ENCODE results near the gene SYNE1.
"Not testable (repeated sequence)": the region's sequence is repeated elsewhere in the genome, so short reads cannot be mapped to it uniquely, and the experiment has no call there.

Gene SYNE1

DNA sequence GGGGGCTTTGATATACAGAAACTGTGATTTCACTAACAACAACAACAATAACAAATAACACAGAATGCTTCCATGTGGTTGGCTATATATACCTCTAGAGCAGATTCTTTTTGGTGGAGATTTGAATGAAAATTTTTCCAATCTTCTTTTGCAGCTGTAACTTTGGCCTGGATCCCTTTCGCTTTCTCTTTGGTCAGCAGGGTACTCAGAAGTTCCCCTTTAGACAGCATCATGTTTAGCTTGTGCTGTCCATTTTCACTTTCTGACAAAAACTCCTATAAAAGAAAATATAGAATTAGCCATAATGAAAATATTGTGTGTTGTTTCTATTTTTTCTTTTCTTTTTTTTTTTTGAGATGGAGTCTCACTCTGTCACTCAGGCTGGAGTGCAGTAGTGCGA is 264.2 kb downstream of the SYNE1 start:
- DNase-seq (ENCODE audit: low spot score) = no peak

- no peak for DNase-seq (ENCODE audit: low spot score)
These were observed 265.4 kb downstream of the SYNE1 start for GRCh38 chr6:152371775-152372174.

- DNase-seq (ENCODE audit: low spot score) = no peak
These were observed 268.2 kb downstream of the SYNE1 start for GRCh38 chr6:152368751-152369624.

- DNase-seq (ENCODE audit: low spot score) = peak; percentile 44
These were observed 272.3 kb downstream of the SYNE1 start for GRCh38 chr6:152364866-152365265.

GRCh38 chr6:152360034-152360433 is 277.1 kb downstream of the SYNE1 start:
- DNase-seq (ENCODE audit: low spot score) = no peak

- peak; percentile 22 for DNase-seq (ENCODE audit: low spot score)
These were observed 280.5 kb downstream of the SYNE1 start for GRCh38 chr6:152356662-152357061.

GRCh38 chr6:152356016-152356415 is 281.1 kb downstream of the SYNE1 start:
- DNase-seq (ENCODE audit: low spot score) = no peak

GRCh38 chr6:152355166-152355565 is 282.0 kb downstream of the SYNE1 start:
- no peak for DNase-seq (ENCODE audit: low spot score)

GRCh38 chr6:152353440-152353839 is 283.7 kb downstream of the SYNE1 start:
- no peak for DNase-seq (ENCODE audit: low spot score)

GRCh38 chr6:152351742-152352141 is 285.4 kb downstream of the SYNE1 start:
- DNase-seq (ENCODE audit: low spot score) = no peak

- no peak for DNase-seq (ENCODE audit: low spot score)
These were observed 286.1 kb downstream of the SYNE1 start for GRCh38 chr6:152351110-152351509.

DNA sequence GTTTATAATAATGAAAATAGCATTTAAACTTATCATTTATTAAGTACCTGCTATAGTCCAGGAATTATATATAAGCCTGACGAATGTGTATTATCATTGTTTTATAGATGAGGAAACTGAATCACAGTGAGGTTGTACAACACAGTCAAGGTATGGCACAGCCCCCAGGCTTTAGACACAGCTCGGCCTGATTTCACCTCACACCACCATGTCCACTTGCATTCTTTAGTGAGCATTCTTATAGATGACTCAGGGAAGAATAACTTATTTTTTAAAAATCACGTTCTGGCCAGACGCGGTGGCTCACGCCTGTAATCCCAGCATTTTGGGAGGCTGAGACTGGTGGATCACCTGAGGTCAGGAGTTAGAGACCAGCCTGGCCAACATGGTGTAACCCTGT is 289.0 kb downstream of the SYNE1 start:
- no peak for DNase-seq (ENCODE audit: low spot score)

DNA sequence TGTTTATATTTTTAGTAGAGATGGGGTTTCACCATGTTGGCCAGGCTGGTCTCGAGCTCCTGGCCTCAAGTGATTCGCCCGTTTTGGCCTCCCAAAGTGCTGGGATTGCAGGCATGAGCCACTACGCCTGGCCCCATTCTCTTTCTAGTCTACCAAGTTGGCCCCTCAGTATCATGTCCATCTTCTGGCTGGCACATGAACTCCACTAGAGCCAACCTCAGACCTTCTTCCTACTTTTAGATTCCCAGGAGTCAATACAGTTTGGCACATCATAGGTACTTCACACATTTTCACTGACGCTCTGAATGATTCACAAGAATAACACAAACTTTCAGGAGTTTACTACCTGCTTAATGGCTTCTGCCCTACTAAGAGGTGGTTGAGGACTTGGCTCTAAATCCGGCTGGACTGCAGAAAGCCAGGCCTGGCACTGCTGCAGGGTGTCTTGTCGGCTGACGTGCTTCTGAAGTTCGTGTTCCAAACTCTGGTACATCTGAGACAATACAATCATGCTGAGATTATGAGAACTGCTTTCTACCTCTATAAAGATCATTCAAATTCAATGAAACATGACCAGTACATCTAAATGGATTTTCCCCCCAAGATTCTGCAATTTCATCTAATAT is 293.3 kb downstream of the SYNE1 start:
- no peak for DNase-seq (ENCODE audit: low spot score)

DNA sequence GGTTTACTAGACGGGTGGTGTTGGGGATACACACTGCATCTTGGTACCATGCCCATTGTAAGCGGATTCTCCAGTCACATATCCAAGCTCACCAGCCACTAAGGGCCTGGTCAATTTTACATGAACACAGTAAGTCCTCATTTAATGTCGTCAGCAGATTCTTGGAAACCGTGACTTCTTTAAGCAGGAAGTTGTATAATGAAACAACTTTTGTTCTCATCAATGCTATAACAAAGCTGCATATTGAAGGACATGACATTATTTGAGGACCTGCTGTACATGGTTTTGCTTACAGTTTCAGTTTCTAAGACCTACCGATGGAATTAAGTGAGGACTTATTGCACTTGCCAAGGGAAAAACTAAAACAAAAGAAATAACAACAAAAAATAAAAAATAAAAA is 295.6 kb downstream of the SYNE1 start:
- DNase-seq (ENCODE audit: low spot score) = no peak

- peak; percentile 13 for DNase-seq (ENCODE audit: low spot score)
These were observed 298.6 kb downstream of the SYNE1 start for GRCh38 chr6:152338335-152339125.

DNA sequence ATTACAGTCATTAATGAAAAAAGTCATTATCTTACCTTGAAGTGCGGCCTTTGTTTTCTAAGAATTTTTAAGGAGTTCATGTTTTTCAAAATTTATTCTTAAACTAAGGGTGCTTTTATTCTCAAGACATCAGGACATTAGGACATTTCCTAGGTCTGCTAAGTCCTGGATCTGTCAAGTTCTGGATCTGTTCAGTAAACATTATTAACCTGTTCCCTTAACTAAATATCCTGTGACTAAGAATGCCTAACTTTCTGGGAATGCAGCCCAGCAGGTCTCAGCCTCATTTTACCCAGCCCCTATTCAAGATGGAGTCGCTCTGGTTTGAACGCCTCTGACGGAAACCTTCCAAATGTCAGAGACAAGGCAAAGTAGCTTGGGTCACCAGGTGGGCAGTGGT is 302.6 kb downstream of the SYNE1 start:
- DNase-seq (ENCODE audit: low spot score) = no peak

GRCh38 chr6:152330961-152331360 is 306.2 kb downstream of the SYNE1 start:
- no peak for DNase-seq (ENCODE audit: low spot score)

- no peak for DNase-seq (ENCODE audit: low spot score)
These were observed 307.3 kb downstream of the SYNE1 start for GRCh38 chr6:152329638-152330448.

- not testable (repeated sequence) for DNase-seq (ENCODE audit: low spot score)
These were observed 309.0 kb downstream of the SYNE1 start for GRCh38 chr6:152328200-152328599.

- no peak for DNase-seq (ENCODE audit: low spot score)
These were observed 313.8 kb downstream of the SYNE1 start for GRCh38 chr6:152323376-152323775.

- DNase-seq (ENCODE audit: low spot score) = no peak
These were observed 318.9 kb downstream of the SYNE1 start for GRCh38 chr6:152318278-152318677.

DNA sequence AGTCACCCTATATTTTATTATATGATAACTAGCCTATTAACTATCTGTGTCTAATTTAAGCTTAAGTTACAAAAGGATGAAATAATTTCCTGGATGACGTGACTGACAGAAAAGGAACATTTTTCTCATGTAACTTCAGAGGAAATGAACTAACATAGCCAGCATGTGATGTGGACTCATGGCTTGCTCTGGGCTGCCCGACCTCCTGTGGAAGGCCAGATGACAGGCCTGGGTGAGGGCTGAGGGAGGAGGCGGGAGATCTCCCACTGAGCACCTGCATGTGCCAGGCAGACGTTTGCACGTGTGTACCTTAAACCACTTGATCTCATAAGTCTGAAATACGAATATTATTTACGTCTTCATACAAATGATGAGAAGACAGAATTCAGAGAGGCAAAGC is 321.1 kb downstream of the SYNE1 start:
- no peak for DNase-seq (ENCODE audit: low spot score)

Measured in COLO829 (cell line).